Neural progenitor cell (in vitro differentiated cells): ENCODE data around the gene GRIK1. TPM values are rescaled to one million over a fixed set of nuclear protein-coding genes. Genes with fewer than 3 reads are reported as not detected.

Source experiments
- DNase-seq: peaks from one replicate; pipeline ENCODE4 v3.0.0-alpha.2; 2016; ENCODE audit warnings: low spot score
- H2AFZ ChIP-seq: fragments of 200-600 bp; sonication (generic); replicated peaks from 2 replicates; pipeline ENCODE4 v1.6.1; 2016; ENCODE audit warnings: antibody characterized with exemption
- H3F3A ChIP-seq: fragments of 200-600 bp; sonication (generic); 2 replicates; pipeline ENCODE4 v1.6.1; 2016; ENCODE audit warnings: antibody characterized with exemption, low read depth
- H3K27ac ChIP-seq: fragments of 200-600 bp; sonication (generic); 2 replicates; pipeline ENCODE4 v1.5.1; 2016; ENCODE audit warnings: mild to moderate bottlenecking
- H3K27me3 ChIP-seq: fragments of 200-600 bp; sonication (generic); 2 replicates; pipeline ENCODE4 v1.6.1; 2016; ENCODE audit warnings: mild to moderate bottlenecking, moderate library complexity
- H3K36me3 ChIP-seq: fragments of 200-600 bp; sonication (generic); 2 replicates; pipeline ENCODE4 v1.5.1; 2016
- H3K4me1 ChIP-seq: fragments of 200-600 bp; sonication (generic); 2 replicates; pipeline ENCODE4 v1.6.1; 2016; ENCODE audit warnings: mixed run types
- H3K4me2 ChIP-seq: fragments of 200-600 bp; sonication (generic); 2 replicates; pipeline ENCODE4 v1.6.1; 2016
- H3K4me3 ChIP-seq: fragments of 200-600 bp; sonication (generic); 2 replicates; pipeline ENCODE4 v1.5.1; 2016
- H3K79me2 ChIP-seq: fragments of 200-600 bp; sonication (generic); 2 replicates; pipeline ENCODE4 v1.6.1; 2016; ENCODE audit warnings: low read depth
- H3K9ac ChIP-seq: fragments of 200-600 bp; sonication (generic); 2 replicates; pipeline ENCODE4 v1.6.1; 2016
- H3K9me3 ChIP-seq: fragments of 200-600 bp; sonication (generic); 2 replicates; pipeline ENCODE4 v1.5.1; 2016; ENCODE audit warnings: low read depth
- H4K20me1 ChIP-seq: fragments of 200-600 bp; sonication (generic); 2 replicates; pipeline ENCODE4 v1.6.1; 2016; ENCODE audit warnings: low read depth
- H3K27ac Mint-ChIP-seq: 3 replicates; pipeline ENCODE4 v1.8.0; 2021; ENCODE audit warnings: mixed read lengths
- H3K27me3 Mint-ChIP-seq: 2 replicates; pipeline ENCODE4 v1.8.0; 2022; ENCODE audit warnings: low read depth, mild to moderate bottlenecking, inconsistent platforms, moderate library complexity, mixed read lengths; ENCODE audit not compliant: insufficient read depth
- H3K36me3 Mint-ChIP-seq: 3 replicates; pipeline ENCODE4 v1.8.0; 2021; ENCODE audit warnings: mixed read lengths
- H3K4me1 Mint-ChIP-seq: 3 replicates; pipeline ENCODE4 v1.8.0; 2021; ENCODE audit warnings: mixed read lengths
- H3K4me3 Mint-ChIP-seq: 3 replicates; pipeline ENCODE4 v1.8.0; 2021; ENCODE audit warnings: mild to moderate bottlenecking, moderate library complexity, mixed read lengths
- H3K9me3 Mint-ChIP-seq: 3 replicates; pipeline ENCODE4 v1.8.0; 2020; ENCODE audit warnings: mixed read lengths
- EZH2 ChIP-seq: fragments of 200-600 bp; sonication (generic); IDR thresholded peaks from 2 replicates; pipeline ENCODE4 v1.6.1; 2017; ENCODE audit warnings: antibody characterized with exemption, mild to moderate bottlenecking, moderate library complexity
- EZH2phosphoT487 ChIP-seq: fragments of 200-600 bp; sonication (generic); IDR thresholded peaks from 2 replicates; pipeline ENCODE4 v1.6.1; 2017; ENCODE audit warnings: antibody characterized with exemption
- total RNA-seq: library from RNA; depleted of rRNA; stranded (reverse); fragments of >200 nt; gene quantifications from 2 replicates; pipeline ENCODE4 v1.2.3, GENCODE V29; 2015; ENCODE audit warnings: low replicate concordance
- TF ChIP-seq, protein P1 (sequence below): fragments of 200-600 bp; sonication (generic); IDR thresholded peaks from 2 replicates; pipeline ENCODE4 v1.5.1; 2017; ENCODE audit warnings: antibody characterized with exemption, mild to moderate bottlenecking

The GRIK1 gene
- total RNA-seq, 1 donor from 2014 or later = 1.6 TPM

- Histone ChIP-seq H3K4me1 (no peaks in the 10 kb centered on the region), H3K4me2 (no peak overlapping the region), H3K4me3 (no peak overlapping the region), H3K27ac (no peak overlapping the region), H4K20me1 (no peaks in the 10 kb centered on the region), H3K79me2 (no peaks in the 10 kb centered on the region), H3K9ac (no peak overlapping the region), H3K36me3 (no peaks in the 10 kb centered on the region), H2AFZ (no peak overlapping the region), H3K27me3 (no peaks in the 10 kb centered on the region), H3F3A (no peaks in the 10 kb centered on the region), H3K9me3 (no peaks in the 10 kb centered on the region)
- TF ChIP-seq EZH2phosphoT487 = no peak
- TF ChIP-seq, protein P1, sequence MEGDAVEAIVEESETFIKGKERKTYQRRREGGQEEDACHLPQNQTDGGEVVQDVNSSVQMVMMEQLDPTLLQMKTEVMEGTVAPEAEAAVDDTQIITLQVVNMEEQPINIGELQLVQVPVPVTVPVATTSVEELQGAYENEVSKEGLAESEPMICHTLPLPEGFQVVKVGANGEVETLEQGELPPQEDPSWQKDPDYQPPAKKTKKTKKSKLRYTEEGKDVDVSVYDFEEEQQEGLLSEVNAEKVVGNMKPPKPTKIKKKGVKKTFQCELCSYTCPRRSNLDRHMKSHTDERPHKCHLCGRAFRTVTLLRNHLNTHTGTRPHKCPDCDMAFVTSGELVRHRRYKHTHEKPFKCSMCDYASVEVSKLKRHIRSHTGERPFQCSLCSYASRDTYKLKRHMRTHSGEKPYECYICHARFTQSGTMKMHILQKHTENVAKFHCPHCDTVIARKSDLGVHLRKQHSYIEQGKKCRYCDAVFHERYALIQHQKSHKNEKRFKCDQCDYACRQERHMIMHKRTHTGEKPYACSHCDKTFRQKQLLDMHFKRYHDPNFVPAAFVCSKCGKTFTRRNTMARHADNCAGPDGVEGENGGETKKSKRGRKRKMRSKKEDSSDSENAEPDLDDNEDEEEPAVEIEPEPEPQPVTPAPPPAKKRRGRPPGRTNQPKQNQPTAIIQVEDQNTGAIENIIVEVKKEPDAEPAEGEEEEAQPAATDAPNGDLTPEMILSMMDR = no peak
- TF ChIP-seq EZH2 = no peak
- DNase-seq = no peak
- H3K9me3 Mint-ChIP-seq = no peaks in the 10 kb centered on the region
- H3K36me3 Mint-ChIP-seq = no peaks in the 10 kb centered on the region
- no peak overlapping the region for H3K4me3 Mint-ChIP-seq
- H3K4me1 Mint-ChIP-seq = no peaks in the 10 kb centered on the region
- H3K27ac Mint-ChIP-seq = no peak overlapping the region
- no peaks in the 10 kb centered on the region for H3K27me3 Mint-ChIP-seq
These were observed 54.3 kb downstream of the GRIK1 start for GRCh38 chr21:29885491-29885890.

- no peak overlapping the region for H3K27ac Mint-ChIP-seq
- Histone ChIP-seq H3K9me3 (no peaks in the 10 kb centered on the region), H3K4me3 (no peak overlapping the region), H3K79me2 (no peaks in the 10 kb centered on the region), H3K4me2 (no peak overlapping the region), H3K9ac (no peak overlapping the region), H3K36me3 (no peaks in the 10 kb centered on the region), H4K20me1 (no peaks in the 10 kb centered on the region), H3K27ac (no peak overlapping the region), H3K4me1 (peaks cover 8% of the 10 kb centered on the region), H3F3A (no peaks in the 10 kb centered on the region), H3K27me3 (no peaks in the 10 kb centered on the region), H2AFZ (peak overlapping the region; percentile 44)
- TF ChIP-seq EZH2 = no peak
- no peak for TF ChIP-seq EZH2phosphoT487
- TF ChIP-seq, protein P1 = no peak
- no peaks in the 10 kb centered on the region for H3K27me3 Mint-ChIP-seq
- no peak overlapping the region for H3K4me3 Mint-ChIP-seq
- peaks cover 10% of the 10 kb centered on the region for H3K9me3 Mint-ChIP-seq
- DNase-seq = no peak
- peaks cover 9% of the 10 kb centered on the region for H3K4me1 Mint-ChIP-seq
- peaks cover 6% of the 10 kb centered on the region for H3K36me3 Mint-ChIP-seq
These were observed 63.9 kb downstream of the GRIK1 start for GRCh38 chr21:29875873-29876272.

- Histone ChIP-seq H3F3A (no peaks in the 10 kb centered on the region), H4K20me1 (no peaks in the 10 kb centered on the region), H3K36me3 (no peaks in the 10 kb centered on the region), H3K4me3 (no peak overlapping the region), H3K4me2 (no peak overlapping the region), H3K4me1 (peaks cover 8% of the 10 kb centered on the region), H3K79me2 (no peaks in the 10 kb centered on the region), H2AFZ (peak overlapping the region; percentile 44), H3K27me3 (no peaks in the 10 kb centered on the region), H3K9me3 (no peaks in the 10 kb centered on the region), H3K27ac (no peak overlapping the region), H3K9ac (no peak overlapping the region)
- no peak overlapping the region for H3K4me3 Mint-ChIP-seq
- H3K9me3 Mint-ChIP-seq = peaks cover 10% of the 10 kb centered on the region
- H3K4me1 Mint-ChIP-seq = peaks cover 9% of the 10 kb centered on the region
- H3K36me3 Mint-ChIP-seq = peaks cover 6% of the 10 kb centered on the region
- H3K27ac Mint-ChIP-seq = no peak overlapping the region
- DNase-seq = peak; percentile 11
- no peaks in the 10 kb centered on the region for H3K27me3 Mint-ChIP-seq
- TF ChIP-seq EZH2 (no peak), EZH2phosphoT487 (no peak)
- TF ChIP-seq, protein P1 = no peak
These were observed 64.6 kb downstream of the GRIK1 start for GRCh38 chr21:29875036-29875716.
